A172 (cell line): ENCODE data around the gene SLC12A8. TPM values are rescaled to one million over a fixed set of nuclear protein-coding genes. Genes with fewer than 3 reads are reported as not detected.

Experiments used
- DNase-seq: peaks from one replicate; pipeline ENCODE4 v3.0.0-alpha.2; 2015; ENCODE audit warnings: low spot score
- total RNA-seq: library from RNA; depleted of rRNA; stranded (reverse); fragments of >200 nt; shearing (Covaris generic); gene quantifications from 2 replicates; pipeline ENCODE4 v1.2.3, GENCODE V29; 2014

SLC12A8 gene
- total RNA-seq, 1 experiment from 2014 or later: 10.7 TPM

GRCh38 chr3:125073390-125073905 lies 139.1 kb downstream of the SLC12A8 start:
- no peak for DNase-seq

DNA sequence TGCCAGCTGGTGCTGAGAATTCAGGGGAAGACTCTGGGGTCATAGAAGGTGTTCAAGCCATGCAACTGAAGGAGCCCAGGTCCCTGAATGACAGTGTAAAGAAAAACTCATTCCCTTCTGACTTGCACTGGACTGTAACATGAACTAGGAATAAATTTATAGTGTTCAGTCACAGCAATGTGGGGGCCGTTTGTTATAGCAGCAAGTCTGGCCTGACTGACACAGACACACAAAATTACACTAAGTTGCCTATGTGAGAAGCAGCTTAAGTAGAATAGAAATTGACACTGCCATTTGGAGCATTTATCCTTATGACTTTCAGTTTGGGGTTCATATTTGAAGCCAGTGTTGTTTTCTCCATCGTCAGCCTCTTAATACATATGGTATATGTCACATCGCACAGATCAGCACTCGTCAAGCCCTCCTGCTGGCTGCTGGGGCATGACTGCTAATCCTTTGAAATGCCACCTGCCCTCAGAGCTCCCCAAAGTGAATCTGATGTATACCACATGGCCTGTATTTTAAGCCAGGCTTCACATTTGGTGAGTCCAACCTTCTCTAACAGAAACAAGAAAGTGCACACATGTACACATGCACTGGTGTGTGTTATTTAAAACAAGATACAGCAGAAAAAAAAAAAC lies 139.7 kb downstream of the SLC12A8 start:
- no peak for DNase-seq

- DNase-seq: no peak
Observed at GRCh38 chr3:125072301-125072700, 140.2 kb downstream of the SLC12A8 start.

DNA sequence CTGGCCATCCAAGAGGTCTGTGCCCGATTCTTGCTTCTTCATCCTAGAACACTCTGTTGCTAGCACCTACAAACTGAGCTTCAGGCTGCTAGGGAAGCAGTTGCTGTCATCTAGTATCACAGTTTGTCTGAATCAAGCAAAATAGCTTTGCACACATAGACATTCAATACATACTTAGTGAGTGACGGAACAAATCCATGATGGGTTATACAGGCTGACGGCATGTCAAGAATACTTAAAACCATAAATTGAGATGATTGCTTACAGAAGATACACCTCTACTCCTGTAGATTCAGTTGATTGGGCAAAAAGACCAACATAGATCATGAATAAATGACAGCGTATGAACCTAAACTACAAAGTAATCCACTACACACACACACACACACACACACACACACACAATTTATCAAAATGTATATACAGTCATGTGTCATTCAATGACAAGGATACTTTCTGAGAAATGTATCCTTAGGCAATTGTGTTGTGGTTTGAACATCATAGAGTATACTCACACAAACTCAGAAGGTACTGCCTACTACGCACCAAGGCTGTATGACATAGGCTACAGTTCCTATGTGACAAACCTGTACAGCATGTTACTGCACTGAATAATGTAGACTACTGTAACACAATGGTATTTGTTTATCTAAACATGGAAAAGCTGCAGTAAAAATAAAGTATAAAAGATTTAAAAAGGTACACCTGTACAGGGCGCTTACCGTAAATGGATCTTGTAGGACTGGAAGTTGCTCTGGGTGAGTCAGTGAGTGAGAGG lies 142.4 kb downstream of the SLC12A8 start:
- DNase-seq: no peak

GRCh38 chr3:125069452-125069851 lies 143.1 kb downstream of the SLC12A8 start:
- DNase-seq: no peak

DNA sequence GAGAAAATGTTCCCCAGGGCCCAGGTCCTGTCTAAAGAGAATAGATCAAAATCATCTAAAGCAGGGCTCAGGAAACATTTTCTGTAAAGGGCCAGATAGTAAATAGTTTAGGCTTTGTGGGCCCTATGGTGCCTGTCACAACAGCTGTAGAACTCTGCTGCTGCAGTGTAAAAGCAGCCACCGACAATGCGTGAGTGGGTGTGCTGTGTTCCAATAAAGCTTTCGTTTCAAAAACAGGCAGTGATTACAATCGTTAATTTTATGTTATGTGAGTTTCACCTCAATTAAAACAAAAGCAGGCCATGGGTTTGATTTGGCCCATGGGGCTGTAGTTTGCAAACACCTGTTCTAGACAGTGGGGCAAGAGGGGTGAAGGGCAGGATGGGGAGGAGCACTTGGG lies 144.3 kb downstream of the SLC12A8 start:
- no peak for DNase-seq

GRCh38 chr3:125067225-125067624 lies 145.3 kb downstream of the SLC12A8 start:
- DNase-seq: peak; percentile 79

DNA sequence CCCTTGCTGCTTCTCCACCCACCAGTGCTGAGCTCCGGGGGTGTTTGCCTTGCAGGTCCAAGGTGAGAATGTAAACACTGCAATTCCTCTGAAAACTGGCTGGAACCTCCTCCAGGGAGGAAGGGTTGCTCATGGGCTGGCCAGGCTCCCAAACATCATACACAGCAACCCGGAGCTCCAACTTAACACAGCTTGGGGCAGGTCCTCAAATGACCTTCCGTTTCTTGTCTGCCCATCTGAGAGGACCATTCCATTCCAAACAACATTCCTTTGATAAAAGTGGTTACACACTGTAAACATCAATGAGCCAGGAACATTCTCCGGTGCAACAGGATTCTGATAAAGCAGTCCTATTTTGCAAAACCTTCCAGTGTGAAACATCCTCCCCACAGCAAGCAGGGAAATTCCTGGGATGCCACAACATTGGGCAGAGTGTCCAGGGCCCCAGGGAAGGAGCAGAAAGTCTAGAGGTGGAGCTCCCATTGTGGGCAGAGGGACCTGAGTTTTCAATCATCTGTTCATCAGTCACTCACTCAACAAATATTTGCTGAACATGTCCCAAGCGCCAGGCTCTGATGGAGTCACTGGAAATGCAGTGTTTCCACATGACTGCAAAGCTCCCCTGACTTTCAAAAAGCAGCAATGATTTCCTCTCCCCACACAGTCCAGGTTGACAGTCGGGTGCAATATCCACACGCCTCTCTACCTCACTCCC lies 149.5 kb downstream of the SLC12A8 start:
- DNase-seq: peak; percentile 99

- no peak for DNase-seq
Observed at GRCh38 chr3:125061646-125062045, 150.9 kb downstream of the SLC12A8 start.

- DNase-seq: no peak
Observed at GRCh38 chr3:125061170-125061569, 151.4 kb downstream of the SLC12A8 start.

- DNase-seq: no peak
Observed at GRCh38 chr3:125059488-125060245, 152.9 kb downstream of the SLC12A8 start.

- no peak for DNase-seq
Observed at GRCh38 chr3:125058959-125059358, 153.6 kb downstream of the SLC12A8 start.

DNA sequence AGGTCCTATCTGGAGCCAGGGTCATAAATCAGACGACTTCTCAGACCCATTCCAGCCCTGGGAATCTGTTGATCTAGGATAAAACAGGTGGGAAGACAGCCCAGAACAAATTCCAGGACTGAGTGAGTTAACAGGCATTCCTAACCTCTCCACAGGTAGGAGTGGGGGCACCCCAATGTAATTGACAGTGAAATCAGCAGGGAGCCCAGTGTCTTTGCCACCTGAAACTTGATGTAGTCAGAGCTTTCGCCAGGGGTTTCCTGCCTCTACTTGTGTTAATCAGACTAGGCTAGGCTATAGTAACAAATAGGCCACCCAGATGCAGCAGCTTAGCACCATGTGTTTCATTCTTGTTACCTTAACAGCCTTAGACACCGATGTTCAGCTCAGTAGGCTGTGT lies 154.0 kb downstream of the SLC12A8 start:
- no peak for DNase-seq

DNA sequence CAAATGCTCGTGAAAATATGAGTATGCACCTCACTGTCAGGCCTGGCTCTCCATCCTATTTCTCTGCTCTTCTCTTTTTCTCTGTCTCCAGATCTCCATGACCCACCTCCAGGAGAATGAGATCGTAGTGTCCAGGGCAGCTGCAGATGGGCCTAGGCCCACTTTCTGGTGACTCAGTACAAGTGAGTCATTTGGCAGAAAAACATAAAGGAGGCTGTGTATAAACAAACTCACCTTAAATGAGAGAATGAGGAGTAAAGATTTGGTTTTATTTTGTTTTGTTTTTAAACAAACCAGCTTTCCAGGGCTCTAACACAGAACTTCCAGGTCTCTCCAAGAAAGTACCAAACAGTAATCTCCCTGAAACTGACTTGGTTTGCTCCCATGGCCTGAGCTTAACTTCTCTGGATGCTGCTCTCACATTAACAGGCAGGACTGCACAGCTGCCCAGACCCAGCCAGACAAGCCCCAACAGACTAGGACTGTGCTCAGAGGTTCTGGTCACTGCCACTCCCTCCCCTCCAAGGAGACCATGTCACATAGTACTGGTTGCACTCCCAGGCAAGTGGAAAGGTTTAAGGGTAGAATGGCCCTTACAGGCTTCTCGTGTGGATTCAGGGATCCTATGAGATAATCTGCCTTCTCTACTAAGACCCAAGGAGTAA lies 155.2 kb downstream of the SLC12A8 start:
- DNase-seq: peak; percentile 93

- peak; percentile 77 for DNase-seq
Observed at GRCh38 chr3:125055913-125056745, 156.4 kb downstream of the SLC12A8 start, which contains the start of gene HEG1. Gene HEG1, minus strand, starts transcription at chr3:125055997. Its CDS starts 107 bp downstream, at chr3:125055890.

DNA sequence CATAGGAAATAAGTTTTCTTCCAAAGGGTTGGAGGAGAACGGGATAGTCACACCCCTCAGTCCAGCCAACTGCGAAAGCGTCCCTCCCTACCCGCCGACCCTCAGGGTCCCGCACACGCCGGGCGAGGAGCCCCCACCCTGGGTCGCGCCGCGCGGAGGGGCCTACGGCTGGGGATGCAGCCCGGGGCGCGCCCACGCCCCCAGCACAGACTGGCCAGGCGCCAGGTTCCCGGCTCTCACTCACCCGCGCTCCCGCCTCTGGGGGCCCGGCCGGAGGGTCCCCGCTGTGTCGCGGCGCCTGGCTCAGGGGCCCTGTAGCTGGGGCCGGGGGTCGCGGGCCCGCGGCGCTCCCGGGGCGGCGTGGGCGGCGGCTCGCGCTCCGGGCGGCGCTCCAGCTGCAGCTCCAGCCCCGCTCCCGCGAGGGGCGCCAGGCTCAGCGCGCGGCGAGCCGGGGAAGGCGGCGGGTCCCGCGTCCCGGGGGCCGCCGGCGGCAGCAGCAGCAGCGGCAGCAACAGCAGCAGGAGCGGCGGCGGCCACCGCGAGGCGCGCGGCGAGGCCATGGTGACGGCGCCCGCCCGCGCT lies 157.1 kb downstream of the SLC12A8 start:
- DNase-seq: no peak

GRCh38 chr3:125054449-125055329 lies 157.9 kb downstream of the SLC12A8 start:
- peak; percentile 78 for DNase-seq

DNA sequence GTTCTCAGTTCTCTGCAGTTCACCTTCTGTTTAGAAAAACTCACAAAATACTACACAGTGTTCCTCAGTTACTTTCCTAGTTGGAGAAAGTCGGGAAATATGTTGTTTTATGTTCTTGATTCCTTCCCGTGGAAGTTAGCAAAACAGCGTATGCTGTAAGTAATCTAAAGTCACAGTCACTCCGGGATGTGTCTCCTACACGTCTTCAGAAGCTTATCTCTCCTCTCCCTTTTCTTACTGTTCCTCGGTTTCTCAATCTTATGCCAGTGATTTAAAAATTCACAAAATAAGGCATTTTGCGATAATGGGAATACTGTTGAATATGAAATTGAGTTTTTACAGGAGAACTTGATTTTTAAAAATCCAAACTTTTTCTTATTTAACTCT lies 158.5 kb downstream of the SLC12A8 start:
- DNase-seq: no peak

DNA sequence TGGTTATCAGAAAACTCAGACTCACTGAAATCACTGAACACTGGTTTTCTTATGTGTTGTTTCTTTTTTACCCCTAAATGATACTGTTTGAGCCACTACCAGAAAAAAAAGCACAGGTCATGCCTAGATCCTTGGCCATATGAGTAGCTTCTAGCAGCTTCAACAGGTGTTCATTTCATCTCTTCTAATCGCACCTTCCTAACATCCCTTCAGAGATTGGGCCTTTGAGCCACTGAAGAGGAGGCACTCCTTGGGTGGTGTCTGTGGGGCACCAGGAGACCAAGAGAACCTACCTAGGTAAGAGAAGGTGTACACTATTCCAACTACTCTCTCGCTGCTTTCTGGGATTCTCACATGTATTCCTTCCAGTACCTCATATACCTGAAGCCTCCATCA lies 159.2 kb downstream of the SLC12A8 start:
- DNase-seq: no peak
